KBM-7 (cell line): Measurements from ENCODE around the gene CNTFR.

Experiments used
- DNase-seq: peaks from one replicate; pipeline ENCODE4 v3.0.0-alpha.2; 2015
- in situ Hi-C: fragments of 300-500 bp; cut with MboI; formaldehyde crosslinking; loops from 2 replicates; pipeline ENCODE4 v1.14.3; 2020; ENCODE audit warnings: low sequenced_read_pairs, low pct_unique_long_range_greater_than_20kb, mixed read lengths

The CNTFR gene

GRCh38 chr9:34623374-34624235, 34.1 kb upstream of the CNTFR start:
- no peak for DNase-seq
- in situ Hi-C loops, result no loop called here

GRCh38 chr9:34620061-34620994, 30.8 kb upstream of the CNTFR start, which contains the start of gene DCTN3:
Gene DCTN3 (minus strand): TSS chr9:34620495. CDS start chr9:34620464, 31 bp downstream.
- peak; percentile 93 for DNase-seq
- in situ Hi-C loops, result no loop called here

GRCh38 chr9:34615132-34615531, 25.6 kb upstream of the CNTFR start:
- no peak for DNase-seq
- in situ Hi-C loops, result no loop called here

GRCh38 chr9:34612788-34613390, 23.4 kb upstream of the CNTFR start:
- in situ Hi-C loops, result no loop called here
- DNase-seq, result peak; percentile 82

- in situ Hi-C loops, result no loop called here
- DNase-seq, result peak; percentile 79
Measured at GRCh38 chr9:34611811-34612787, 22.6 kb upstream of the CNTFR start, which contains the start of gene RPP25L. Gene RPP25L (minus strand): TSS chr9:34612097. CDS start chr9:34611296, 801 bp downstream.

- in situ Hi-C loops, result no loop called here
Measured at GRCh38 chr9:34611251-34611810, 21.8 kb upstream of the CNTFR start.

GRCh38 chr9:34610434-34611206, 21.1 kb upstream of the CNTFR start:
- DNase-seq, result peak; percentile 51
- in situ Hi-C loops, result no loop called here

More at GRCh38 chr9:34611251-34611810, 21.8 kb upstream of the CNTFR start:
- no peak for DNase-seq

GRCh38 chr9:34607331-34607730, 17.8 kb upstream of the CNTFR start:
- in situ Hi-C loops, result no loop called here
- no peak for DNase-seq

GRCh38 chr9:34606905-34607304, 17.4 kb upstream of the CNTFR start:
- in situ Hi-C loops, result no loop called here
- DNase-seq, result no peak

- in situ Hi-C loops, result no loop called here
- no peak for DNase-seq
Measured at GRCh38 chr9:34606190-34606589, 16.7 kb upstream of the CNTFR start.

- in situ Hi-C loops, result no loop called here
- DNase-seq, result peak; percentile 85
Measured at GRCh38 chr9:34603610-34604231, 14.2 kb upstream of the CNTFR start.

GRCh38 chr9:34601937-34602573, 12.5 kb upstream of the CNTFR start:
- in situ Hi-C loops, result no loop called here

GRCh38 chr9:34600908-34601307, 11.4 kb upstream of the CNTFR start:
- in situ Hi-C loops, result no loop called here
- DNase-seq, result no peak

More at GRCh38 chr9:34601937-34602573, 12.5 kb upstream of the CNTFR start:
- no peak for DNase-seq

- no peak for DNase-seq
- in situ Hi-C loops, result loop anchor here (25.0 kb wide), 1 partner anchor 187 kb away; no protein-coding TSS in a partner anchor
Measured at GRCh38 chr9:34599546-34599945, 10.0 kb upstream of the CNTFR start.

GRCh38 chr9:34594177-34594576, 4.7 kb upstream of the CNTFR start:
- in situ Hi-C loops, result loop anchor here (5.0 to 25.0 kb wide), 2 partner anchors 52 to 182 kb away; no protein-coding TSS in a partner anchor
- DNase-seq, result no peak
